B cell (primary cell): ENCODE data around the gene ZNF565. TPM values are rescaled to one million over a fixed set of nuclear protein-coding genes. Genes with fewer than 3 reads are reported as not detected.

Source experiments
- ATAC-seq: fragments of 200-7000 bp; cut with Tn5 transposase; one replicate; pipeline ENCODE4 v1.10.0; 2021; ENCODE audit warnings: low read depth, mild to moderate bottlenecking, moderate number of reproducible peaks, moderate library complexity
- CTCF ChIA-PET: fragments of 350-600 bp; sonication (Branson Sonifier 250); formaldehyde crosslinking; loops from one replicate; lab custom pipeline; 2021; ENCODE audit warnings: antibody characterized with exemption, inconsistent platforms; lab: Charles Lee
- POLR2A ChIA-PET: fragments of 350-600 bp; sonication (Branson Sonifier 250); formaldehyde crosslinking; loops from one replicate; lab custom pipeline; 2021; ENCODE audit warnings: antibody characterized with exemption; lab: Charles Lee
- DNase-seq: peaks from one replicate; pipeline ENCODE4 v3.0.0; 2013
- H2AFZ ChIP-seq: 2 replicates; pipeline ENCODE4 v1.6.1; 2012; ENCODE audit warnings: mild to moderate bottlenecking, low read depth, low read length; ENCODE audit not compliant: insufficient read depth, poor library complexity, severe bottlenecking
- H3K27ac ChIP-seq, 2 donors: 1 replicate in 1 of 2; 2 replicates in 1 of 2; pipeline ENCODE4 v1.5.1; 2012 to 2013; ENCODE audit warnings: low read length in 2 of 2, mild to moderate bottlenecking in 2 of 2, moderate library complexity in 1 of 2
- H3K27me3 ChIP-seq, 4 experiments: fragments of 200-600 bp in 1 of 4; sonication (generic) in 1 of 4; replicated peaks in 1 of 4; 1 replicate in 2 of 4; 2 replicates in 2 of 4; pipeline versions ENCODE4 v1.6.1 to v1.7.0; 2013 to 2016; ENCODE audit warnings: low read length in 3 of 4, mild to moderate bottlenecking in 2 of 4, mixed read lengths in 1 of 4, moderate library complexity in 1 of 4; ENCODE audit not compliant: insufficient read depth in 4 of 4, control insufficient read depth in 3 of 4; ENCODE audit errors: control extremely low read depth in 1 of 4
- H3K36me3 ChIP-seq, 2 experiments: replicated peaks in 1 of 2; 1 replicate in 1 of 2; 2 replicates in 1 of 2; pipeline versions ENCODE4 v1.6.1 to v1.7.1; 2013; ENCODE audit warnings: low read length in 1 of 2; ENCODE audit not compliant: insufficient read depth in 2 of 2, control insufficient read depth in 1 of 2; ENCODE audit errors: control extremely low read depth in 1 of 2, extremely low read depth in 1 of 2
- H3K4me1 ChIP-seq, 2 donors: fragments of 200-600 bp in 1 of 2; sonication (generic) in 1 of 2; 1 replicate in 1 of 2; 2 replicates in 1 of 2; pipeline versions ENCODE4 v1.5.1 to v1.6.1; 2013 to 2017; ENCODE audit warnings: low read length in 2 of 2; ENCODE audit not compliant: control insufficient read depth in 2 of 2, insufficient read depth in 2 of 2
- H3K4me2 ChIP-seq: replicated peaks from 2 replicates; pipeline ENCODE3; 2012; ENCODE audit warnings: mild to moderate bottlenecking, low read depth, low read length; ENCODE audit not compliant: poor library complexity, severe bottlenecking
- H3K4me3 ChIP-seq, 5 experiments: fragments of 200-600 bp in 1 of 5; sonication (generic) in 1 of 5; 1 replicate in 3 of 5; 2 replicates in 2 of 5; pipeline versions ENCODE4 v1.5.1 to v1.7.0; 2011 to 2016; ENCODE audit warnings: low read length in 4 of 5, mild to moderate bottlenecking in 4 of 5, low read depth in 2 of 5, control low read depth in 1 of 5, moderate library complexity in 1 of 5; ENCODE audit not compliant: insufficient read depth in 1 of 5; ENCODE audit errors: control extremely low read depth in 1 of 5, extremely low read depth in 1 of 5
- H3K79me2 ChIP-seq: fragments of 200-600 bp; sonication (generic); one replicate; pipeline ENCODE4 v1.6.0; 2016; ENCODE audit warnings: low read length; ENCODE audit not compliant: control insufficient read depth, insufficient read depth
- H3K9ac ChIP-seq: fragments of 200-600 bp; sonication (generic); 2 replicates; pipeline ENCODE4 v1.6.1; 2017; ENCODE audit warnings: mild to moderate bottlenecking, low read length, moderate library complexity
- H3K9me3 ChIP-seq, 3 donors: one replicate each; pipeline versions ENCODE4 v1.6.1 to v1.7.1; 2013; ENCODE audit warnings: low read length in 2 of 3; ENCODE audit not compliant: control insufficient read depth in 2 of 3, insufficient read depth in 1 of 3; ENCODE audit errors: control extremely low read depth in 1 of 3
- H4K20me1 ChIP-seq: 2 replicates; pipeline ENCODE4 v1.6.0; 2012; ENCODE audit warnings: mild to moderate bottlenecking, low read length; ENCODE audit not compliant: insufficient read depth, control insufficient read depth, poor library complexity, severe bottlenecking
- H3K27ac Mint-ChIP-seq: one replicate; pipeline ENCODE4 v1.8.0; 2021; ENCODE audit warnings: mixed read lengths
- H3K27me3 Mint-ChIP-seq: one replicate; pipeline ENCODE4 v1.8.0; 2021; ENCODE audit warnings: mixed read lengths
- H3K4me1 Mint-ChIP-seq: one replicate; pipeline ENCODE4 v1.8.0; 2021; ENCODE audit warnings: mixed read lengths
- H3K4me3 Mint-ChIP-seq: one replicate; pipeline ENCODE4 v1.8.0; 2021; ENCODE audit warnings: mixed read lengths
- H3K9me3 Mint-ChIP-seq: one replicate; pipeline ENCODE4 v1.8.0; 2022; ENCODE audit warnings: mixed read lengths; ENCODE audit not compliant: insufficient read depth
- EZH2 ChIP-seq: IDR thresholded peaks from 2 replicates; pipeline ENCODE4 v1.6.1; 2012; ENCODE audit warnings: borderline replicate concordance, low read depth, mild to moderate bottlenecking, moderate library complexity, low read length; ENCODE audit not compliant: insufficient read depth, poor library complexity, severe bottlenecking
- WGBS: methylation state at CpG from one replicate; pipeline ENCODE4 v1.1.5; 2013; ENCODE audit warnings: missing lambda C conversion rate; ENCODE audit not compliant: insufficient coverage; 5-methylcytosine and 5-hydroxymethylcytosine counted together
- intact Hi-C: fragments of 100-400 bp; cut with micrococcal nuclease; formaldehyde crosslinking; loops from one replicate; pipeline ENCODE4 v1.10.0; 2022
- polyA plus RNA-seq: library from polyadenylated mRNA; depleted of rRNA; stranded (reverse); fragments of >200 nt; gene quantifications from 2 replicates; pipeline ENCODE4 v1.2.3, GENCODE V29; 2012
- total RNA-seq, 2 donors: library from RNA; stranded (reverse); fragments of 120-200 nt in 1 of 2; gene quantifications; 1 replicate in 1 of 2; 2 replicates in 1 of 2; pipeline versions ENCODE4 v1.2.3 to v1.2.4, GENCODE V29; 2013 to 2022
- TF ChIP-seq, protein P1 (sequence below): fragments of 200-600 bp; IDR thresholded peaks from one replicate; pipeline ENCODE4 v1.8.0; 2022; ENCODE audit warnings: antibody characterized with exemption, mild to moderate bottlenecking

The ZNF565 gene
- total and polyA plus RNA-seq, 2 donors (not counting 1 experiment from before 2014, with no cell fraction given): 2.9 to 5.2 TPM

DNA sequence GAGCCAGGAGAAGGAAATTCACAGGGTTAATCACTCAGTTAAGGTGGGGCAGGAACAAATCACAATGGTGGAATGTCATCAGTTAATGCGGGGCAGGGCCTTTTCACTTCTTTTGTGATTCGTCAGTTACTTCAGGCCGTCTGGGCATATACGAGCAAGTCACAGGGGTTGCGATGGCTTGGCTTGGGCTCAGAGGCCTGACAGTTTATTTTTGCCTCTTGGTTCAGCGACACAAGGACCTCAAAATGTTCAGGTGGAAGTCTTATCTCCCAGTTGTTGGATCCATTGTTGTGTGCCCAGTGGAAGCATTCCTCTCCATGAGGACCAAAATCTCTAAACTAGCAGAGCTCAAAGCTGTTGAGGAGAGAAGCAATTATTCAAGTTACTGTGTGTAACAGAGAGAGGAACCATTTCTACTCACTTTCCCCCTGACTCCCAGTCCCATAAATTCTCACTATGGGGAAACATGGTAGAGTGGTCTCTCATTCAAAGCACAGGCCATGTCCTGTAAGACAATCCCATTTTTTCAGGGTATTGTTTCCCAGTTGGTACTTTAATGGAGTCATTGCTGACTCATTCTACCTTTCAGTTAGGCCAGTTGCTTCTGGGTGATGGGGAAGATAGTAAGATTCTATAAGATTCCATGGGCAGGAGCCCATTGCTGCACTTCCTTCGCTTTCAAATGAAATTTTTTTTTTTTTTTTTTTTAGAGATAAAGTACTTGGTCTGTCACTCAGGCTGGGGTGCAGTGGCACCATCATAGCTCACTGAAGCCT, 53.5 kb downstream of the ZNF565 start:
- Histone ChIP-seq H3K79me2 (no peaks in the 10 kb centered on the region), H3K36me3 (no peaks in the 10 kb centered on the region), H3K9me3 (no peaks in the 10 kb centered on the region), H3K27ac (no peak overlapping the region), H3K4me3 (no peak overlapping the region), H3K4me2 (no peak overlapping the region), H2AFZ (no peak overlapping the region), H3K27me3 (no peaks in the 10 kb centered on the region), H4K20me1 (no peaks in the 10 kb centered on the region), H3K9ac (no peak overlapping the region), H3K4me1 (no peaks in the 10 kb centered on the region)
- H3K9me3 Mint-ChIP-seq: no peaks in the 10 kb centered on the region
- H3K27ac Mint-ChIP-seq: no peak overlapping the region
- DNase-seq (no peak), ATAC-seq (no peak)
- TF ChIP-seq EZH2: no peak
- TF ChIP-seq, protein P1, sequence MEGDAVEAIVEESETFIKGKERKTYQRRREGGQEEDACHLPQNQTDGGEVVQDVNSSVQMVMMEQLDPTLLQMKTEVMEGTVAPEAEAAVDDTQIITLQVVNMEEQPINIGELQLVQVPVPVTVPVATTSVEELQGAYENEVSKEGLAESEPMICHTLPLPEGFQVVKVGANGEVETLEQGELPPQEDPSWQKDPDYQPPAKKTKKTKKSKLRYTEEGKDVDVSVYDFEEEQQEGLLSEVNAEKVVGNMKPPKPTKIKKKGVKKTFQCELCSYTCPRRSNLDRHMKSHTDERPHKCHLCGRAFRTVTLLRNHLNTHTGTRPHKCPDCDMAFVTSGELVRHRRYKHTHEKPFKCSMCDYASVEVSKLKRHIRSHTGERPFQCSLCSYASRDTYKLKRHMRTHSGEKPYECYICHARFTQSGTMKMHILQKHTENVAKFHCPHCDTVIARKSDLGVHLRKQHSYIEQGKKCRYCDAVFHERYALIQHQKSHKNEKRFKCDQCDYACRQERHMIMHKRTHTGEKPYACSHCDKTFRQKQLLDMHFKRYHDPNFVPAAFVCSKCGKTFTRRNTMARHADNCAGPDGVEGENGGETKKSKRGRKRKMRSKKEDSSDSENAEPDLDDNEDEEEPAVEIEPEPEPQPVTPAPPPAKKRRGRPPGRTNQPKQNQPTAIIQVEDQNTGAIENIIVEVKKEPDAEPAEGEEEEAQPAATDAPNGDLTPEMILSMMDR: no peak
- POLR2A ChIA-PET: no interaction called here
- no peak overlapping the region for H3K4me3 Mint-ChIP-seq
- no peaks in the 10 kb centered on the region for H3K4me1 Mint-ChIP-seq
- CTCF ChIA-PET: no interaction called here
- no peaks in the 10 kb centered on the region for H3K27me3 Mint-ChIP-seq
- WGBS: 98% methylated on average over 6 of the region's 7 CpGs
- intact Hi-C loops: no loop called here

DNA sequence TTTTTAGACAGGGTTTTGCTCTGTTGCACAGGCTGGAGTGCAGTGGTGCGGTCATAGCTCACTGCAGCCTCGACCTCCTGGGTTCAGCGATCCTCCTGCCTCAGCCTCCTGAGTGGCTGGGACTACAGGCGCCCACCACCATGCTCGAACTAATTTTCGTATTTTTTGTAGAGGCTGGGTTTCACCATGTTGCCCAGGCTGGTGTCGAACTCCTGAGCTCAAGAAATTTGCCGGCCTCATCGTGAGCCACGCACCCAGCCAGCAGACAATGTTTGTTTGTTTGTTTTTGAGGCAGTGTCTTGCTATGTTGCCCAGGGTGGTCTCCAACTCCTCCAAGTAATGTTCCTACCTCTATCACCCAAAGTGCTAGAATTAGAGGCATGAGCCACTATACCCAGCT, 61.3 kb downstream of the ZNF565 start:
- H3K9me3 Mint-ChIP-seq: no peaks in the 10 kb centered on the region
- 93% methylated on average over 6 of the region's 10 CpGs for WGBS
- Histone ChIP-seq H3K79me2 (no peaks in the 10 kb centered on the region), H3K9ac (no peak overlapping the region), H3K27me3 (no peaks in the 10 kb centered on the region), H3K36me3 (peaks cover 1 to 27% of the 10 kb centered on the region in 2 experiments), H3K27ac (no peak overlapping the region), H3K4me2 (no peak overlapping the region), H3K4me3 (no peak overlapping the region), H3K9me3 (no peaks in the 10 kb centered on the region), H3K4me1 (no peaks in the 10 kb centered on the region), H2AFZ (no peak overlapping the region), H4K20me1 (no peaks in the 10 kb centered on the region)
- ChIA-PET CTCF (interaction anchor here (0.7 to 2.6 kb wide), 3 partner anchors 13 to 26 kb away, joined by 3 to 15 read pairs (median 5); no protein-coding TSS in a partner anchor), POLR2A (no interaction called here)
- no peak overlapping the region for H3K27ac Mint-ChIP-seq
- DNase-seq: no peak
- no peak overlapping the region for H3K4me3 Mint-ChIP-seq
- TF ChIP-seq EZH2: no peak
- TF ChIP-seq, protein P1: no peak
- H3K27me3 Mint-ChIP-seq: no peaks in the 10 kb centered on the region
- H3K4me1 Mint-ChIP-seq: no peaks in the 10 kb centered on the region
- no peak for ATAC-seq
- intact Hi-C loops: no loop called here
